Raji (cell line): Measurements from ENCODE around the gene PLAC1.

Experiments
- POLR2A ChIP-seq: IDR thresholded peaks from 2 replicates; pipeline ENCODE4 v1.6.1; 2011; ENCODE audit warnings: low read depth, low read length, control low read depth; ENCODE audit not compliant: insufficient read depth

PLAC1 gene

DNA sequence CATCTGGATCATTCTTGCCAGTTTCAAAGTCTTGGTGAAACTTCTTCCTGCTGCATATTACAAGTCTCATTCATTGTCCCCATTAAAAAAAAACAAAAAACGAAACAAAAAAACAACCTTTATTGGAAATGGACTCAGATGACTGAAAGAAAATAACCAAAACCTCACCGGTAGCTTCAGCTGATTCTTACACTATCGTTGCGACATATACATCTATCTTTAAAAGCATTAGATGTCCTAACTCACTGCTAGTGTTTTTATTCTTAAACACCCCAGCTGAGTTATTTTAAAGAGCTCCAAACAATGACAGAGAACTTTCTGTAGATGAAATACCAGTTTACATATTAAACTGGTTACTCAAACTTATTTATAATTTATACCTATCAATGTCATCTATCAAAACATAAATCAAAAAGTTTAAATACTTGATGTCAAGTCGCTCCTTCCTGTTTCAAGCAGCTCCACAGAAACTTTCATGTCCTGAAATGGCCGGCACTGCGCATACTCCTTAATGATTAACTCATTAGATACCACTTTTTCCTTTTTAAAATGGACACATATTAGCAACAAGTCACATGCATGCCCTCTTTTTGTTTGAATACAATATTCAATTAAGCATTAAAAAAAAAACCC, 111.1 kb downstream of the PLAC1 start:
- TF ChIP-seq POLR2A: no peak

DNA sequence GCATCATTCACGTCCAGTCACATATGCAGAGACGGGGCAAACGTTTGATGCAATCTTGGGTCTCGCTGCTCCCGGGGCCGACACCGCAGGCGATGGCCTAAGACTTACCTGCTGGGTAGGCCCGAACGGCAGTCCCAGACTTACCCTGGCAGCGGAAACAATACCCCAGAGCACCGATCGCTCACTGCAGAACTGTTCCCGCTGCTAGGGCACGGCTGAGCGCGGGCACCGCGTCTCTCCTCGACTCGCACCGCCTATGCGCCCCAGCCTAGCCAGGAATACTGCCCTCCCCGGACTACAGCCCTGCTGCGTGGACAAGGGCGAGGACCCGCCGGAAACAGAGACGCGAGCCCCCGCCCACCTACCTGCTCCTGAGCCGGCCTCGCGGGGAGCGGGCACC, 112.1 kb downstream of the PLAC1 start:
- TF ChIP-seq POLR2A: no peak

DNA sequence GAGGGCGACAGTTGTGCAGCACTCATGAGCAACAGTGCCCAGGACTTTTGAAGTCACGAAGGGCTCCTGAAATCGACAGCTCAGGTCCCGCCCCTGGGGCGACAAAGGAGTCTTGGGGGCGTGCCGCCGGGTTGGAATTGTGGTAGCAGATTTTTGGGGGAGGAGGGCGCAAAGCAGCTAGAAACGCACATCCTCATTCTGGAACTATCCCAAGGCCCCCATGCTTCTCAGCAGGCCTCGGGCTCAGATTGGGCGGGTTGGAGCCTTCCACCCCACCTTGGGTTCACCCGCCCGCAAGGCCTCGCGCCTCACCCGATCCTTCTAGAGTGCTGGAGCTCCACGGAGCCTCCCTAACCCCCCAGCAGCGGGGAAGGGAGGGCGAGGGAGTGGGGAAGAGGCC, 112.8 kb downstream of the PLAC1 start:
- TF ChIP-seq POLR2A: no peak

DNA sequence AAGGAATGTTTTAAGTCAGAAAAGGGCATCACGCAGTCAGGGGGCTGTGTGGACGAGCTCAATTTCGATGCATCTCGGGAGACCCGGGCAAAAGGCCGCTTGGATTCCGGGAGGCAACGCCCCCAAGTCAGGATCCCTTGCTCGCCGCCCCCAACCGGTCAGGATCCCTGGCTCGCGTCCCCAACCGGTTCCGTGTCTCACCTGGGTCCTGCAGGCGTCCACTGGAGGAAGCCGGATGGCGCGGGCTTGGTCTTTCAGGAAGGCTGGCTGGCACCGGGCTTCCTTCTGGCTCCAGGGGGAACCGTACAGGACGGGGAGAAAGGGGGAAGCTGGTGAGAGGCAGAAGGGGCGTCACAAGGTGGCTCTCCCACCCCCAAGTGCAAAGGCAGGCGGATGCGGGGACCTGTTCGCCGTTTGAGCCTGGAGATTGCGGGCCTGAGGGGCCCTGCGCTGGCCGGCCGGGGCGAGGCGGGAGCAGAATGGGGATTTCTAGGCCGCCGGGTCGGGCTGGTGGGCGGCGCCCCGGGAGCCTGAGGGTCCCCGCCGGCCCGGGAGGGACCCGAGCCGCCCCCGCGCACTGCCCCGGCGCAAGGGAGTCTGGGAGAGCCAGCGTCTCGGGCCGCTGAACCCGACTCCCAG, 113.6 kb downstream of the PLAC1 start:
- TF ChIP-seq POLR2A: no peak

DNA sequence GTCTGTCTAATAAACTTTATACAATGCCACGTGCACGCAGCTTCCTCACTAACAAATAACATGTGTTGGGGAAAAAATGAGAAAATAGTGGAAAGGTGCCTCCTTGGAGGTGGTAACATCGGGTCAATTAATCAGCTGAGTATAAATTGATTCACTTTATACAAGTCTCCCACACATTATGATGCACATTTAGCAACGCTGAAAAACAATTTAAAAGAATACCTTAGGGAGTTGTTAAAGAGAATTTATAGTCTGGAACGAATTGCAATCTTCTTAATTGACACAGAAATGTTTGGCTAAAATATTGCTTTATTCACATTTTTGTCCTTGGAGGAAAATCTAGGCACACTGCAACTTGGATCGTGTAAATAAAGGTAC, 114.1 kb downstream of the PLAC1 start:
- no peak for TF ChIP-seq POLR2A

DNA sequence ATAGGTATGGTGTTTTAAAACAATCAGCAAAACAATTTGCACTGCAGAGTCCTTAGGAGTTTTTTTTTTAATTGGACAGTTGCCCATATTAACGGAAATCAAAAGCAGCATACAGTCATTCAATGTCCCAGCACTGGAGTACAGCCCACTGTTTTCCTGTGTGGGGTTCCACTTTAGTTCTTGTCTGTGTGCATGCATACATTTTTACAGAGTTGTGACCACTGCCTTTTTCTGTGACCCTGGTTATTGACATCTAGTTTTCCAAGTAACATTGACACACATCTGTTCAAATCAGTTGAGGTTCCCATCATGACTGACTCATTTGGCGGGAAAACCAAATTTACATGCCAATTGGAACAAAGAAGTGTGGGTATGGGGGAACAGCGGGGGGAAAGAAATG, 115.0 kb downstream of the PLAC1 start:
- TF ChIP-seq POLR2A: no peak

DNA sequence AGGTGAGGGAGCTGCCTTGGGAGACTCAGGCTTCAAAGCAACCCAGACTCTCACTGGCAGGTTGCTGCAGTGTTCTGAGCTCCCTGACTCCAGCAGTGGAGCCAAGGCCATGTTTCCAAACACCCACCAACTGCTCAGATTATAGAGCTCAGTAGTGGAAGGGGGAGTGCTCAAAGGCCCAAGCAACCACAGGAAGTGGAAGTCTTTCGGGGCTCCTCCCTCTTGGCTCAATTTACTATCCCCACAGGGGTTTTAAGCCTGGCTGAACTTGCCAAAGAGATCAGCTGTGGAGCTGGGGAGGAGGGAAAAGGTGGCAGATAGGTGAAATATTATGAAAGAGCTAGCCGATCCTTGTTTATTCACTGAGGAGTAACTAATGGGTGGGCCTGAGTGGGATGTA, 115.8 kb downstream of the PLAC1 start:
- no peak for TF ChIP-seq POLR2A

DNA sequence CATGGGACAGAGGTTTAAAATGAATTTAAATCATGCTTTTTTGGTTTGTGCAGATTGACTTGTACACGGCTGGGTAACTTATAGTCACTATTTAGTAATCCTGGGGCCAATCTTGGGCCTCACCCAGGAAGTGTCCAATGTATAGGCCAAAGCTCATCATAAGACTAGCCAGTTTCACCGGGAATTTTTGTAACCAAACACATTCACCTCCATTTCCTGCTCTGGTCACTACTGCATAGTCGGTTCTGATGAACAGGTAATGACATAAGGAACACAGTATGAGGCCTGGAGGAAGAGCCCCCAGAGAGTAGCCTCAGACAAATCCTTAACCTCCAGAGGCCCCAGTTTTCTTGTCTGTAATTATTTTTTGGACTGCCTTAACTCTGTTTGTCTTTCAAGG, 116.4 kb downstream of the PLAC1 start:
- no peak for TF ChIP-seq POLR2A

DNA sequence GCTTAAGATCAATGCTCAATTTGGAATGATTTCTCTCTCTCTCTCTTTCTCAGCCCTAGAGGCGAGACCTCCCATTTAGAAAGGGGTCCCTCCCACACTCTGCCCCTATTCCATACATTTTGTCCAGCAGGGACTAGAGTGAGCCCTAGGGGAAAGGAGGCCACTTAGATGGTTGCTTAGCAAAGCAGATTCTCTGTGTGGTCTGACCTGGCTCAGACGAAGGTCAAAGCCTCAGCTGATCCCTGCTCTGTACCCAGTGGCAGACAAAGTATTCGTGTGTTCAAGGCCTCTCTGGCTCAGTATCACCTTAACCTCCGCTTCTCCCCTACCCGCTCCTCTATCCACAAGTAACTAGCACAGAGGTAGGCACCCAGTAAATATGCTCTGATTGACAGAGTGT, 120.0 kb downstream of the PLAC1 start:
- TF ChIP-seq POLR2A: no peak

DNA sequence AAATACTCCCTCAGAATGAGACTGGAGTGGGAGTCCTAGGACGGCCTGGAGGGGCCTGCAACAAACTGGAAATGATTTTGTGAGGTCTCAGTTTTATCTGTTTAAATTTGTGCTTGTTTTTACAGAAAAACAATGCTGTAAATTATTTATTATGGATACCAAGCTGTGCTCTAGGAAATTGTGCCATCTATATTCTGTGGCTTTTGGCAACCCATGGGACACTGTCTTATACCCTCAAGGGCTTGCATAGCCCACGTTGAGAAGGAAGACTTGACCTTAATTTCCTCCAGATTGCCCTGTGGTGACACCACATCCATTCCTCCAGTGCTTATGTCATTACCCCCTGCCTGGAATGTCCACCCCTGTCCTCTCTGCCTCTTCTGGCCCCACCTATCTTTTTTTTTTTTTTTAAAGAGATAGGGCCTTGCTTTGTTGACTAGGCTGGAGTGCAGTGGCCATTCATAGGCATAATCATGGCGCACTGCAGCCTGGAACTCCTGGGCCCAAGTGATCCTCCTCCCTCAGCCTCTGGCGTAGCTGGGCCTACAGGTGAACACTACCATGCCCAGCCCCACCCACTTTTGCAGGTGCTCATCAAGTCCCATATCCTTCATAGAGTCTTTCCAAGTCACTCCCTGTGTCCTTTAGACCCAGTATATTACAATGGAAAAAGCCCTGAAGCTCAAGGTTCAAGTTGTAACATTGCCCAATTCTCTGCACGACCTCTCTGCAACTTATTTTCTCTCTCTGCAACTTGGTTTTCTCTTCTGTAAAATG, 120.9 kb downstream of the PLAC1 start:
- TF ChIP-seq POLR2A: no peak

DNA sequence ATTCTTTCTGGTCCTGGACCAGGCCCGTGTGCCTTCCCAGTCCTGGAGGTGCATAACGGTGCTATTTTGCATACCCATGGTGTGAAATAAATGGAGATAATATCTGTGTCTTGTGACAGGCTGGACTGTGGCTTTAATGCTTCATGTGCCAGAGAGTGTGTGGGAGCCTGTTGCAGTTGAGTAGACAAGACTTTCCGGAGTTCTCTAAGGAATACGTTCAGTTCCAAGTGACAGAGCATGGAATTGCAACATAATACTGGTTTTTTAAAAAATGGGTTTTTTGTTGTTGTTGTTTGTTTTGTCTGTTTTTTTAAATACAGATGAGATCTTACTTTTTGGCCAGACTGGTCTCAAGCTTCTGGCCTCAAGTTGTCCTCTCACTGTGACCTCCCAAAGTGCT, 124.3 kb downstream of the PLAC1 start:
- no peak for TF ChIP-seq POLR2A

DNA sequence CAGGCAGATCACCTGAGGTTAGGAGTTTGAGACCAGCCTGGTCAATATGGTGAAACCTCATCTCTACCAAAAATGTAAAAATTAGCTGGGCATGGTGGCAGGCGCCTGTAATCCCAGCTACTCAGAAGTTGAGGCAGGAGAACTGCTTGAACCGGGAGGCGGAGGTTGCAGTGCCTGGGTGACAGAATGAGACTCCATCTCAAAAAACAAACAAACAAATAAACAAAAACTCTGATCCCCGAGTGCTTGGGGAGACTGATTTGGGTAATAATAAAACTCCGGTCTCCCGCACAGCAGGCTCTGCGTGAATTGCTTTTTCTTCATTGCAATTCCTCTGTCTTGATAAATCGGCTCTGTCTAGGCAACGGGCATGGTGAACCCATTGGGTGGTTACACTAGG, 124.9 kb downstream of the PLAC1 start:
- no peak for TF ChIP-seq POLR2A

DNA sequence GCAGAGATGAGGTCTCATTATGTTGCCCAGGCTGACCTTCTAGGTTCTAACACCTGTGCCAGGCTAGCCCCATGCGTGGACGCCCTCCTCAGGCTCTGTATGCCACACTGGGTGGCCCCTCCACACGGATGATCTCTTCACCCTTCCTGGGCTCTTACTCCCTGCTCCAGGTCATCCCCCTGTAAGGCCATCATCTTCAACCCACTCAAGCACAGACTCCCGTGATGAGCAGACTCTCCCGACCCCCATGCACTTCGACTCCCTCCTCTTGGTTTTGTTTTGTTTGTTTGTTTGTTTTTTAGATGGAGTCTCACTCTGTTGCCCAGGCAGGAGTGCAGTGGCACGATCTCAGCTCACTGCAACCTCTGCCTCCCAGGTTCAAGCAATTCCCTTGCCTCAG, 127.4 kb downstream of the PLAC1 start:
- TF ChIP-seq POLR2A: no peak

DNA sequence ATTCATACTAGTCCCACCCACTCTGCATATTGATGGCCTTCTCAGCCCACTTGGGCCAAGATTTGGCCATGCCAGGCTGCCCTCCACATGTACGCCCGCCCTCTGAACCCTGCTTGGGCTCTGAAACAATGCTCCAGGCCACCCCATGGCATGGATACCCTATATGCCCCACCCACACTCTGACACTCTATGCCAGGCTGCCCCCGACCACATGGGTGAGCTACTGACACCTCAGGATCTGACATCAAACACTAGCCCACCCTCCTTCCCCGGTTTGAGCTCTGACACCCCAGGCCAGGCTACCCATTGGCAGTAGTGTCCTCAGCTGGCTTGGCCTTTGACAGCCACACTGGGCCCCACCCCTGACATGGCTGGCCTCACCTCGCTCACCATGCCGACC, 128.8 kb downstream of the PLAC1 start:
- TF ChIP-seq POLR2A: no peak

DNA sequence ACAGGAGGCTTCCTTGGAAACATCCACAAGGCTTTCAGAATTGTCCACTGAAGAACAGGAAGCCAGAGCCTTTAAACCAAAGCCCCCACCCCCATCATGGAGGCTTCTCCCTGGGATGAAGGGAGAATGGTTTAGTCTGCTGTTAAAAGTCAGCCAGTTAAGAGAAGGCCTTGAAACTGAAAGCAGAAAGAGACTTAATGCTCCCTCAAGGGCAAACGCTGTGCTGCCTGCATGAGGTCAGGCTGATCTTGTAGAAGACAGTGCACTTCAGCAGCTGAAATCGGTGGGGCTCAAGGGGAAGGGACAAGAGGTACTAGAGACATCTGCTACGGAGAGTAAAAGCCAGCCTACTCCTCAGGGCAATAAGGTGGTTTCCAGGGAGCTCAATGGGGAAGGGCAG, 129.3 kb downstream of the PLAC1 start:
- no peak for TF ChIP-seq POLR2A

DNA sequence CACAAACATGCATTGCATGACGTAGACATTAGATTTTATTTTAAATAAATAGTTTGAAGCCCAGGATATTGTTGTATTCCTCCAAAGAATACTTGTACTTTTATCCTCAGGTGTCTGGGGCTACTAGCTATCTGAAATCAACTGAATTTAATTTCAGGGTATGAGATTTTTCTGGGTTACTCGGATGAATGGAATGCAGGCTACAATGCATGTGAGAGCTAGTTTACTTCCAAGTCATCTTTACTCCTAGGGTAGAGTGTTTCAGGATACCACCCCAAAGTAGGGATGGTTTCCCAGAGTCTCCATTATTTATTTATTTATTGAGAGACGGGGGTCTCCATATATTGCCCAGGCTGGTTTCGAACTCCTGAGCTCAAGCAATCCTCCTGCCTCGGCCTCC, 131.9 kb downstream of the PLAC1 start:
- no peak for TF ChIP-seq POLR2A
